Aorta (tissue), 5 donors: Measurements from ENCODE around the gene CCT6A. TPM values are rescaled to one million over a fixed set of nuclear protein-coding genes. Genes with fewer than 3 reads are reported as not detected.
"Not testable (repeated sequence)": the region's sequence is repeated elsewhere in the genome, so short reads cannot be mapped to it uniquely, and the experiment has no call there.

Experiments
- ATAC-seq: fragments of 200-7000 bp; cut with Tn5 transposase; one replicate; pipeline ENCODE4 v1.9.1; 2022; ENCODE audit warnings: moderate library complexity; ENCODE audit not compliant: low FRiP score
- DNase-seq, 2 donors: peaks; one replicate each; pipeline ENCODE4 v3.0.0-alpha.2; 2020
- H3K27ac ChIP-seq, 2 donors: one replicate each; pipeline ENCODE4 v1.5.1; 2013; ENCODE audit warnings: low read length in 2 of 2, mild to moderate bottlenecking in 2 of 2, moderate library complexity in 2 of 2, control low read depth in 1 of 2, inconsistent platforms in 1 of 2, low read depth in 1 of 2
- H3K27me3 ChIP-seq, 2 donors: one replicate each; pipeline ENCODE4 v1.6.1; 2013; ENCODE audit warnings: control low read depth in 1 of 2, low read length in 1 of 2, mild to moderate bottlenecking in 1 of 2, moderate library complexity in 1 of 2; ENCODE audit not compliant: insufficient read depth in 2 of 2, control insufficient read depth in 1 of 2
- H3K36me3 ChIP-seq, 2 donors: one replicate each; pipeline ENCODE4 v1.6.1; 2013; ENCODE audit warnings: control low read depth in 1 of 2, low read length in 1 of 2, mild to moderate bottlenecking in 1 of 2; ENCODE audit not compliant: insufficient read depth in 2 of 2, control insufficient read depth in 1 of 2
- H3K4me1 ChIP-seq, 2 donors: one replicate each; pipeline ENCODE4 v1.6.1; 2013; ENCODE audit warnings: low read length in 2 of 2, control low read depth in 1 of 2, mild to moderate bottlenecking in 1 of 2, moderate library complexity in 1 of 2; ENCODE audit not compliant: insufficient read depth in 2 of 2, control insufficient read depth in 1 of 2
- H3K4me3 ChIP-seq, 2 donors: one replicate each; pipeline ENCODE4 v1.5.1; 2013; ENCODE audit warnings: low read length in 2 of 2, control low read depth in 1 of 2, mild to moderate bottlenecking in 1 of 2
- H3K9me3 ChIP-seq: one replicate; pipeline ENCODE4 v1.6.1; 2013; ENCODE audit warnings: mild to moderate bottlenecking, low read length; ENCODE audit not compliant: control insufficient read depth
- WGBS, 2 donors: extraction: QIAGEN DNeasy Blood & Tissue Kit; methylation state at CpG; one replicate each; pipeline ENCODE4 v1.1.7; 2013; 5-methylcytosine and 5-hydroxymethylcytosine counted together
- intact Hi-C, 2 donors: fragments of 100-400 bp; cut with DNase I; formaldehyde crosslinking; loops; one replicate each; pipeline versions ENCODE4 v1.14.2 to v1.15.0; 2022
- polyA plus RNA-seq, 2 donors: library from polyadenylated mRNA; stranded (reverse); fragments of 200-250 nt; gene quantifications; one replicate each; pipeline ENCODE4 v1.2.3, GENCODE V29; 2013
- total RNA-seq, 2 donors: library from RNA; stranded (reverse); fragmentation: NEBNext Ultra II Directional; extraction: Animal tissue kit (Norgen Biotek cat#: 25700); gene quantifications; one replicate each; pipeline ENCODE4 v1.2.1, GENCODE V29; 2021
- donor health status: healthy with polysubstance abuse.
- donor health status: Bipolar disorder and iron deficiency.
- donor health status: DM: no; HTN: no; CAD: no.
- donor health status: DM: no; HTN: no; CAD: no.
- donor health status: DM: yes; HTN: yes; CAD: no.

The CCT6A gene
- total and polyA plus RNA-seq, 4 donors = 80.6 to 115 (median 85.4) TPM

DNA sequence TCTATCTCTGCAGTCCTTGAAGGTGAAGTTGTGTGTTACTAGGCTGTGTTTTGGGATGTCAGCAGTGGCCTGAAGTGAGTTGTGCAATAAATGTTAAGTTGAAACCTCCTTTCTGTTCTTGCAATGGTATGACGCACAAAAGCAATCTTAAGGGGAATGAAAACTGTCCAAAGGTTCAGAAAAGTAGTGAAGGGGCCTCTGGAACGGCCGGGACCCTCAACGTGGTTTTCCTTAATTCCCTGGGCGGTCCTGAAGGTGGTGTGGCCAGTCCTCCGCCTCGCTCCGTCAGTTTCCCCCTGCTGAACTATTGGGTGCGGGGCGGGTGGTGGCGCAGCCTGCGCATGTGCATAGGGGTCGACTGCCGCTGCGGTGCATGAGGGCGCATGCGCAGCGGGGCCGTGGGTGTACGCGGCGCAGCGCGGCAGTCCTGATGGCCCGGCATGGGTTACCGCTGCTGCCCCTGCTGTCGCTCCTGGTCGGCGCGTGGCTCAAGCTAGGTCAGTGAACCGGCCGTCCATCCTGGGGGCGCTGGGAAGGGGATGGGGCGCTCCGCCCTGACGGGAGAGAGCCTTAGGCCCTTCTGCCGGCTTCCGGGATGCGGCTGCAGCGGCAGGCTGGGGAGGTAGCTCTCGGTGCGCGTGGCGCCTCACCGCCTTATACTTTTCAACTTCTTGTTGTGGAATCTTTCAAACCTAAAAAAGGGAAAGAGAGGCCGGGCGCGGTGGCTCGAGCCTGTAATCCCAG, 12.5 kb downstream of the CCT6A start, which contains the start of gene SUMF2:
Gene SUMF2, plus strand, starts transcription at position 405 of the 744 bp plus-strand sequence. Its CDS starts 26 bp downstream, at position 431.
- Histone ChIP-seq H3K27me3 (no peaks in the 10 kb centered on the region), H3K4me3 (peak within 1 kb of the TSS; percentile 43 to 96), H3K9me3 (no peaks in the 10 kb centered on the region), H3K36me3 (peaks cover 0 to 3% of the 10 kb centered on the region in 2 donors), H3K27ac (peak within 1 kb of the TSS; percentile 53 to 68), H3K4me1 (no peaks in the 10 kb centered on the region)
- intact Hi-C loops = loop anchor here in 1 of 2 donors (1.0 kb wide), 1 partner anchor 13 kb away; the partner anchor contains the start of genes CCT6A and PSPH
- DNase-seq (peak; percentile 95 to 97), ATAC-seq (peak; percentile 99)
- WGBS, 2 donors = 0% methylated on average over 48 to 49 of the region's 49 CpGs

DNA sequence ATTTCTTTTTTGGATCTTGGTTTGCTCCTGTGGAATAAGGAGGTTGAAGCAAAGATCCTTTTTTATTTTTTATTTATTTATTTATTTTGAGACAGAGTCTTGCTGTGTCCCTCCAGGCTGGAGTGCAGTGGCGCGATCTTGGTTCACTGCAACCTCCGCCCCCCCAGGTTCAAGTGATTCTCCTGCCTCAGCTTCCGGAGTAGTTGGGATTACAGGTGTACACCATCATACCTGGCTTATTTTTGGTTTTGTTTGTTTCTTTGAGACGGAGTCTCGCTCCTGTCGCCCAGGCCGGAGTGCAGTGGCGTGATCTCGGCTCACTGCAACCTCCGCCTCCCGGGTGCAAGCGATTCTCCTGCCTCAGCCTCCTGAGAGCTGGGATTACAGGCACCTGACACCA, 14.8 kb downstream of the CCT6A start:
- peak in 1 of 2 donors; percentile 20 for DNase-seq
- WGBS, 2 donors = 95 to 97% methylated on average over 13 of the region's 13 CpGs

DNA sequence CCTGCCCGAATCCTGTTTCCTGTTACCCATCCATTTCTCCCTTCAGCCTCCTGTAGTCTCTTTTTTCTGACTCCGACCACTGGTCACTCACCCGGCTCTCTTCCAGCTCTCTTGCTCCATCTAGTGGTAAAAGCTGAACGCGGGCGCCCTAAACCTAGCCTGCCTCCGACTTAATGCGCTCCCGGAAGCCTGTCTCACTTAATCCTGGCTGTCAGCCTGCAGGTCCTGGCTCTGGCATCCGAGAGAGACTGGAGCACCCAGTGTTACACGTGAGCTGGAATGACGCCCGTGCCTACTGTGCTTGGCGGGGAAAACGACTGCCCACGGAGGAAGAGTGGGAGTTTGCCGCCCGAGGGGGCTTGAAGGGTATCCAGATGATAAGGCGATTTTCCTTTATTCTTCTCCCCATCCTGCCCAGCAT, 22.8 kb downstream of the CCT6A start:
- Histone ChIP-seq H3K4me1 (no peaks in the 10 kb centered on the region), H3K27ac (no peak overlapping the region), H3K9me3 (no peaks in the 10 kb centered on the region), H3K36me3 (no peaks in the 10 kb centered on the region), H3K4me3 (no peak overlapping the region), H3K27me3 (no peaks in the 10 kb centered on the region)
- ATAC-seq (peak; percentile 92), DNase-seq (peak; percentile 86 to 94)
- 6 to 7% methylated on average over 19 of the region's 19 CpGs for WGBS, 2 donors
- intact Hi-C loops = loop anchor here (2.0 to 10.0 kb wide), 3 partner anchors 70 to 430 kb away; no protein-coding TSS in a partner anchor

More for the DNA sequence above, 14.8 kb downstream of the CCT6A start:
- H3K27me3 ChIP-seq, H3K4me3 ChIP-seq, intact Hi-C loops, H3K9me3 ChIP-seq, H3K36me3 ChIP-seq, ATAC-seq, H3K27ac ChIP-seq, H3K4me1 ChIP-seq: not testable (repeated sequence)

DNA sequence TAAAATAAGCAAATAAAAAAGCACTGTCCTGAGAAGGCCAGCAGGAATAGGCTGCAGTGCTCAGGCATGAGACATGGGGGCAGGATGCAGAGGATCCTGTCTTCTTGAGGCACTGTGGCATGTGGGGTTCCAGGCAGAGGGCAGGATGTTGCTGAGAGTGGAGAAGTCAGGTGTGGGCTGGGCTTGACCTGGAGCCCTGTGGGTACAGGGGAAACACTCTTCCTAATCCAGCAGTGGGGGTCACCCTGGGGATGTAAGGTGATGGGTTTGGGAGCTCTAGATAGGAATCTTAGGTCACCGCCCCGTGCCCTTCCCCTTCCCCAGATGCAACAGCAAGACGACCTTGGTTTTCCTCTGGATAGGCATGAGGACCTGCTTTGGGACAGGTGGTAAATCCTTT, 26.1 kb downstream of the CCT6A start:
- H3K36me3 ChIP-seq = no peaks in the 10 kb centered on the region
- no peaks in the 10 kb centered on the region for H3K27me3 ChIP-seq
- intact Hi-C loops = loop anchor here (10.0 kb wide), 1 partner anchor 433 kb away; no protein-coding TSS in a partner anchor
- 95 to 100% methylated on average over 3 of the region's 3 CpGs for WGBS, 2 donors
- H3K27ac ChIP-seq = no peak overlapping the region
- H3K4me3 ChIP-seq = no peak overlapping the region
- no peak for ATAC-seq
- H3K9me3 ChIP-seq = no peaks in the 10 kb centered on the region
- H3K4me1 ChIP-seq = no peaks in the 10 kb centered on the region
- DNase-seq = peak in 1 of 2 donors; percentile 50

DNA sequence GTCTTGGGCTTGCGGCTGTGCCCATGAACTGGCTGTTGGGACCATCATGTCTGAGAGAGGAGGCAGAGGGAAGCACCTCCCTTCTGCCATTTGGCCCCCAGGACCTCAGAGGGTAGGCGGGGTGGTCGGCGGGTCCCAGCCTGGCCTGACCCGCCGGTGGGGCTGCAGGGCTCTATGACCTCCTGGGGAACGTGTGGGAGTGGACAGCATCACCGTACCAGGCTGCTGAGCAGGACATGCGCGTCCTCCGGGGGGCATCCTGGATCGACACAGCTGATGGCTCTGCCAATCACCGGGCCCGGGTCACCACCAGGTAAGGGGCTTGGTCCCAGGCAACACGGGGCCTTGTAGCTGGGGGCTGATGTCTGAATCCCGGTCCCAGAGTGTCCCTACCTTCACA, 26.6 kb downstream of the CCT6A start:
- H3K27ac ChIP-seq = peak overlapping the region in 1 of 2 donors; percentile 69
- no peaks in the 10 kb centered on the region for H3K27me3 ChIP-seq
- 94% methylated on average over 16 of the region's 16 CpGs for WGBS, 2 donors
- no peak overlapping the region for H3K4me3 ChIP-seq
- DNase-seq (peak in 1 of 2 donors; percentile 52), ATAC-seq (no peak)
- intact Hi-C loops = loop anchor here (10.0 kb wide), 1 partner anchor 433 kb away; no protein-coding TSS in a partner anchor
- no peaks in the 10 kb centered on the region for H3K36me3 ChIP-seq
- H3K4me1 ChIP-seq = no peaks in the 10 kb centered on the region
- no peaks in the 10 kb centered on the region for H3K9me3 ChIP-seq

DNA sequence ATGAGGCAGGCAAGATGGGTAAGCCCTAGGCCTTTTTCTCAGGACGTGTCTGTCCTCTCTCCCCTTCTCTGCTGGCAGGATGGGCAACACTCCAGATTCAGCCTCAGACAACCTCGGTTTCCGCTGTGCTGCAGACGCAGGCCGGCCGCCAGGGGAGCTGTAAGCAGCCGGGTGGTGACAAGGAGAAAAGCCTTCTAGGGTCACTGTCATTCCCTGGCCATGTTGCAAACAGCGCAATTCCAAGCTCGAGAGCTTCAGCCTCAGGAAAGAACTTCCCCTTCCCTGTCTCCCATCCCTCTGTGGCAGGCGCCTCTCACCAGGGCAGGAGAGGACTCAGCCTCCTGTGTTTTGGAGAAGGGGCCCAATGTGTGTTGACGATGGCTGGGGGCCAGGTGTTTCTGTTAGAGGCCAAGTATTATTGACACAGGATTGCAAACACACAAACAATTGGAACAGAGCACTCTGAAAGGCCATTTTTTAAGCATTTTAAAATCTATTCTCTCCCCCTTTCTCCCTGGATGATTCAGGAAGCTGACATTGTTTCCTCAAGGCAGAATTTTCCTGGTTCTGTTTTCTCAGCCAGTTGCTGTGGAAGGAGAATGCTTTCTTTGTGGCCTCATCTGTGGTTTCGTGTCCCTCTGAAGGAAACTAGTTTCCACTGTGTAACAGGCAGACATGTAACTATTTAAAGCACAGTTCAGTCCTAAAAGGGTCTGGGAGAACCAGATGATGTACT, 28.1 kb downstream of the CCT6A start:
- intact Hi-C loops = loop anchor here (10.0 kb wide), 1 partner anchor 435 kb away; no protein-coding TSS in a partner anchor

DNA sequence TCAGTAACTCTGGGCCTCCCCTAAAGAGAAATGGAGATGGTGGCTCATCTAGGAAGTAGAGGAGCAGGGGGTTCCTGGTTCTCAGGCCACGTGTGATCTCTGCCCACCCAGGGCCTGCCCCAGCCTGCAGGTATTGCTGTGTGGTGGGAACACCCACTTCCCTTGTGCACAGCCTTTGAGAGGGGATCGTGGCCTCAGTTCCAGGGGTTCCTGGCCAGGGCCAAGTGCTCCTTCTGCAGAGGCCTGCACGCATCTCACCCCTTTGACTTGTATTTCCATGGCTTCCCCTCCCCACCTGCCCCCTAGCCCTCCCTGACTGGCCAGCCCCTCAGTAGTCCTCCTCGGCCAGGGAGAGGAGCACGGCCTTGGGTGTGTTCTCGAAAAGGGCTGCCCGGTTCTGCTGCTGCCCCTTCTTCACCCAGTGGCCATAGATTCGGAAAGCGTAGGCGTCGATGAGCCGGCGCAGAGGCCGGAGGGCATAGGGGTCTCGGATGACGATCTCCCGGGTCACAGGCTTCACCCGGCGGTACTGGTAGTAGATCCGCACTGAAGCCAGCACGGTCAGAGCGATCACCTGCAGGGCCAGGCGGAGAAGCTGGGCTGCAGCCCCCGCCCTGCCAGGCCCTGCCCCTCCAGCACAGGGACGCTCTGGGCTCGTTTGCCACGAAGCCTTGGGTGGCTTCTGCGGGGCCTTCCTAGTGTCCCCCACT, 29.3 kb downstream of the CCT6A start:
- H3K4me1 ChIP-seq, intact Hi-C loops, H3K9me3 ChIP-seq, H3K27me3 ChIP-seq, ATAC-seq, H3K4me3 ChIP-seq, H3K36me3 ChIP-seq: not testable (repeated sequence)
- H3K27ac ChIP-seq = peak overlapping the region; percentile 7 to 59
- WGBS, 2 donors = 92 to 95% methylated on average over 28 of the region's 28 CpGs
- DNase-seq = peak in 1 of 2 donors; percentile 60

More for the DNA sequence above, 28.1 kb downstream of the CCT6A start:
- Histone ChIP-seq H3K4me3 (no peak overlapping the region), H3K27me3 (no peaks in the 10 kb centered on the region), H3K9me3 (no peaks in the 10 kb centered on the region), H3K4me1 (no peaks in the 10 kb centered on the region), H3K27ac (peak overlapping the region; percentile 69 to 74), H3K36me3 (no peaks in the 10 kb centered on the region)
- 5 to 6% methylated on average over 12 of the region's 12 CpGs for WGBS, 2 donors
- DNase-seq (peak; percentile 89 to 92), ATAC-seq (peak; percentile 76)

DNA sequence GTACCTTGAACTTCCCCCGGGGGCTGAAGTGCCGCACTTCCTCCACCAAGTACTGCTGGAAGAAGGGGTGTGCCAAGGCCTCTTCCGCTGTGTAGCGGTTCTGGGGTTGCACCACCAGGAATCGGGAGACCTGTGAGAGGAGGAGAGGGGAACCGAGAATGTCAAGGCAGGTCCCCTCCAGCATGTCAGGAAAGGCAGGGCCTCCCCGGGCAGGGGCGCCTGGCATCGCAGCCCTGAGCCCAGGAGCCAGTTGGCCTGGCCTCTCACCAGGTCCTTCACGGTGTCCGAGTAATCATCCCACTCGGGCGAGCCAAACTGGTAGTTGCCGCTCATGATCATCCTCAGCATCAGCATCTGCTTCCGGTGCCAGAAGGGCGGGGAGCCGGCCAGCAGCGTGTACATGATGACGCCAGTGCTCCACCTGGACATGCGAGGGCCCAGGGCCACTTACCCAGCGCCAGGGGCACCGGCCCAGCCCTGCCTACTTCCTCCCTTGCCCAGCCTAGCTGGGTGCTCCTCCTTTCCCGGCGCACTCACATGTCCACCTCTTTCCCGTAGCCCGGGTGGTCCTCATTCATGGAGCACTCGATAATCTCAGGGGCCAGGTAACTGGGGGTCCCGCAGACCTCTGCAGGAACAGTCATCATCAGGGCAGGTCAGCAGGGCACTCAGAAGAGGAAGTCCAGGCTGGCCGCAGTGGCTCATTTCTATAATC, 30.2 kb downstream of the CCT6A start:
- DNase-seq (peak in 1 of 2 donors; percentile 62), ATAC-seq (no peak)
- no peak overlapping the region for H3K4me3 ChIP-seq
- 93 to 95% methylated on average over 25 to 29 of the region's 29 CpGs for WGBS, 2 donors
- no peak overlapping the region for H3K27ac ChIP-seq
- no peaks in the 10 kb centered on the region for H3K9me3 ChIP-seq
- intact Hi-C loops = no loop called here
- no peaks in the 10 kb centered on the region for H3K27me3 ChIP-seq
- H3K4me1 ChIP-seq = no peaks in the 10 kb centered on the region
- H3K36me3 ChIP-seq = no peaks in the 10 kb centered on the region
